HG02938 (cell line): Measurements from ENCODE around the gene PRXL2A.

ENCODE experiments used
- ATAC-seq: cut with Tn5 transposase; IDR thresholded peaks from one replicate; pipeline ENCODE4 v1.9.1; 2021; ENCODE audit warnings: mild to moderate bottlenecking, moderate library complexity; ENCODE audit not compliant: unreplicated experiment

PRXL2A gene

DNA sequence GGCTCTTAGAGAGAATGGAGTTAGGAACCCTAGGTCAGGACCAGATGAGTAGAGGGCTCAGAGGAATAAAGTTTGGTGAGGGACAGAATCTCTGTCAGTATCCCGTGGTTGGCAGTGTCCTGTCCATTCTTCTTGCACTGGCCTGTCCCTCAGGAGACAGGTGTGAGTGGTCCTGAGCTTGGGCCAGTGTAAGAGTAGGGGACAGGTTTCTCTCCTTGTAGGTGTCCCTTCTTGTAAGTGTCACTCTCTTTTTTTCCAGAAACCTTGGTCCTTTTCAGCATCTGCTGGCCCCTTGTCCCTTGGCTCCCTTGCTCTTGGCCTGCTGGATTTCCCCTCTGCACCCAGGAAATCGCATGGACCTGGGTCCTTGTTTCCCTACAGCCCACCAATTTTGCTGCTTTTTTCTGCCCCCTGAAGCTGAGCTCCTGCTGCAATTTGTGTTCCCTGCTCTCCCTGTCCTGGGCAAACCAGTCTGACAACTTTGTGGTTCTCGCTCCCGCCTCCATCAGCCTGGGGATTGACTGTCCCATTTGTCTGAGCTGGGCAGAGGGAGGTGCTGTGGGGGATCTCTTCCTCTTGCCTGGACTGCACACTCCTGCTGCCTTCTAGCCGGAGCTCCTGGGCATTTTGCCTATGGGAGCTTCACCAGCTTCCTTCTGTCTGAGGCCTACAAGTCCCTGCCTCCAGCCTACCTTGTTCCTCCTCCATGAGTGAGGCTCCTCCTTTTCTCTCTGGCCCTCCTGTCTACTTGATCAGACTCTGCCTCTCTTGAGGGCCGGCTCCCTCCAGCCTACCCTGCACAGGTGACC is 52.3 kb downstream of the PRXL2A start:
- ATAC-seq, result no peak

DNA sequence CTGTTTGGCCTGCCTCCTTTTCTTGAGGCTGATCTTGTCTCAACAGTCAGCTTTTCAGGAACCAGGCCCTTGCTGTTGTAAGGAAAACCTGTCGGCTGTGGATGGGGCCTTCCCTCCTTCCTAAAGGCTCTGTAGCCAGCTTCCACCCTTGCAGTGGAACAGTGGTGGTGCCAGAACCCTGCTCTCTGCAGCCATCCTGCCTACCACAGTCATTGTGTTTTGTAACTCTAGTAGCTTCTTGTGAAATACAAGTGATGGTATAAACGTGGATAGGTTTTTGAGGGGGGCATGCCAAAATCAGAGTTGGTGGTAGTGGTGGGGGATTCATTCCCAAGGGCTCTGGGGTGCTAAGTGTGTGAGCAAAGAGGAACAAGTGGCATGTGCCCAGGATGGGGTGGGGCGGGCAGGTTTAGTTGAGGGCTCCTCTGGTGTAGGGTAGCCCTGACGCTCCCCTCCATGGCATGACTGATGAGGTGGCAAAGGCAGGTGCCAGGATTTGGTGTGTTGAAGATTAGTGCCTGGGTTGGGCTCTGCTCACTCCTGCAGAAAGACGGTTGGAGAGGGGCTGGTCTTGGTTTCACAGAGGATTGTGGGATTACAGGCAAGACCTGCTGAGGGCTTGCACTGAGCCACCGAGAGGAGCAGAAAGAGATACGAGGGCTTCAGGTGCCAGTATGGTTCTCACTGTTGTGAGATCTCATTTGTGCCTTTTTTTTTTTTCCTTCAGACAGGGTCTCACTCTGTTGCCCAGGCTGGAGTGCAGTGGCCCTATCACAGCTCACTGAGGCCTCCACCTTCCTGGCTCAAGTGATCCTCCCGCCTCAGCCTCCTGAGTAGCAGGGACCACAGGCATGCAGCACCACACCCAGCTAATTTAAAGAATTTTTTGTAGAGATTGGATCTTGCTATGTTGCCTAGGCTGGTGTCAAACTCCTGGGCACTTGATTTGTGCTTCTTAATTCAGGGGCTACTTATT is 53.1 kb downstream of the PRXL2A start:
- no peak for ATAC-seq

DNA sequence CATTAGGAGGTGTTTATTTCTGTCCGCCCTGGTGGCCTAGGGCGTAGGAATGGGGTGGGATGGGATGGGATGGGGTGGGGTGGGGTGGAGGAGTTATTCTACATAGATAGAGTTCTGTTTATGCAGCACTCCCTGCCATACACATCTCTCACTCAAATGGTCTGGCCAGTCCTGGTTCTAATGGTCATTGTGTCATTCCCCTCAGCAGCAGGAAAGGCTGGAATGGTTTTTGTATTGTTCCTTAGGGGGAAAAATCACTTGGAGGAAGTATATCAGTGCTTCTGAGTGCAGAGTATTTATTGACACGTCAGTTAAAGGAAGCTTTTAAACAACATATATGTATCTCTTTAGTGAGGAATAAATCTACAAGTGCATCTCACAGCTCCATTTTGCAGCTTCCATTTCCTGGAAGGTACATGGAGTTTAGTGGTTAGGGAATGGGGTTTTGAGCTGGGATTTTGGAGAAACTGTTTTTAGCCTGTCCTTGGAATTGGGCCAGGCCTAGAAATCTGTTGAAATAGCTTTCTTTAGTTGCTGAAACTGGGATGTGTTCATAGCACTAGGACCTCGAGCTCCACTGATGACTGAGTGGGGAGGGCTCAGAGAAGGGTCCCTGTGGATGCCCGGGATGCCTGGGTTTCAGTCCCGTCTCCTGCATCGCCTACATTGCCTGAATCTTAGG is 54.1 kb downstream of the PRXL2A start:
- ATAC-seq, result no peak

DNA sequence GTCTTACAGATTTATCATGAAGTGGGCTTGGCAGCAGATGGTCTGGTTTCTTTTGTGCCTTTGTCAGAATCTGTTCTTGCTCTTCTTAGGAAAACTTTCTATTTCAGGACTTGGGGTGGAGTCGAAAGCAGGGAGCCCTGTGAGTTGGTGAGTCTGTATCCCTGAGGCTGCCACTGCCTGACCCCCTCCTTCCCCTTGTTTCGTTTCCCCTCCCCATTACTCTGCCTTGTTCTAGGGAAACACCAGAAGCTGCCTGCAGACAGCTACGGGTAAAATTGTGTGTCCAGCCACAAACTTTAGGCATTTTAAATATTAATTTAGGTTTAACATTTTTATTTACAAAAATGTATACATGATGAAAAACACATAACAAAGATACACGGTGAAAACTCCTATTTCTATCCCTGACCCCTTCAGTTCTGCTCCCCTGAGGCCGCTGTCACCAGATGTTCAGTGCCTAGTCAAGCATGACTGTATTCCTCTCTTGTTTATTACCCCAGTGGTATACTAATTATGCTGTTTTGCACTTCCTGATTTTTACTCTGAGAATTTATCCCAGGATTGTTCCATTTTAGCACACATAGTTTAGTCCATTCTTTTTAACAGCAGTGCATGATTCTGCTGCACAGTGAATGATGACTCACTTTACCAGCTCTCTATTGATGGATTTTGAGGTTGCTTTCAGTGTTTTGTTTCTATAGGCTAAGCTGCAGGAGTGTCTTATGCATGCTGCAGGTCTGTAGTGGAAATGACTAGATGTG is 54.8 kb downstream of the PRXL2A start:
- no peak for ATAC-seq

DNA sequence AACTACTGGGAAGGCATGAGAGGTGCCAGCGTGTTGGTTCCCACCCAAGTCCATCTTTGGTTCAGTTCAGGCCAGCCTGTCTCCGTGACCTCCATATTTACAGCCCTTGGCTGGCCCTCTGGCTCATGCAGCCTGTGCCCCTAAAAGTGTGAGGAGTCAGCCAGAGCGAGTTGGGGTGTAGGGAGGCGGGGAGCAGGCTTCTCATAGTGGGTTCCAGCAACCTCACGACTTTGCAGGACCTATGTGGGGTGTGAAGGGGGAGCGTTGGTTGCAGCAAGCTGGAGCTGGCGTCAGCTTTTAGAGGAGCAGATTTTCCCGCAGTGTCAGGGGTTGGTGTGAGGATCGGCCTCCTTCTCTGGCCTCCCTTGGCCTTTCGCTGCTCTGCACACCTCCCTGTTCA is 55.5 kb downstream of the PRXL2A start:
- ATAC-seq, result no peak

DNA sequence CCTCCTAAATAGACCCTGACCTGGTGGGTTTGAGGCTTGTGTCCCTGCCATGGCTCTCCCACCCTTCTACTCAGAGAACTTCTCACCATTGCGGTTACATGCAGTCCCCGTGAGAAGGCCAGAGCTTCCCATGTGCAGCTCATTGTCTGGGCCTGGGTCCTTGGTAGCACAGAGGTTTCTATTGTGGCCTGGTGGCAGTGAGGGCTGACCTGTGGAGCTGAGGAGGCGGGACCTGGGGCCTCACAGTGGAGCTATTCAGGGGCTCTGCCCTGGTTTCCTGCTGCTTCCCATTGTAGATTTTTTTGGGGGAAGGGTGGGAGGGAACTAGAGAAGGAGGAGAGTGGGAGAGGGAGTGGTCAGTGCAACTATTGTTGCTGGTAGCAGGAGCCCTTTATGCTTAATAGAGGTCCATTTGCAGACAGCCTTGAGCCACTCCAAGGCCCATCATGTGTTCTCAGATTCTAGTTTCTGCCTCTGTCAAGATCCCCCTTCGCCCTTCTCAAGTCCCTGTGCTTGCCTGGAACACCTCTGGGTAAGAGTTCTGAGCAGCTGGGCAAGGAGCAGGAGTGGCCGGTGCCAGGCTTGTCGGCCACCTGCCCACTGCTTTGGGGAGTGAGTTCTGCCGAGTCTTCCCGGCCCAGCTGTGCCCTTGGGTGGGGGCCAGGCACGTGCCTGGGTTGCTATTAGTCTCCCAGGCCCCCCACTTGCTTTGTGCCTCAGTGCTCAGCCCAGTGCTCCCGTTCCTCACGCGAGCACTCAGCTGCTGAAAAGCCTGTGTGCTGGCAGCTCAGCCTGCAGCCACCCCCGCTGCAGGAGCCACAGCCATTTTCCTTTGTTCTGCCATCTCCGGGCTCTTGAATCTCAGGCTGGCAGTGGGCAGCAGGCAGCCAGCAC is 56.5 kb downstream of the PRXL2A start:
- no peak for ATAC-seq

DNA sequence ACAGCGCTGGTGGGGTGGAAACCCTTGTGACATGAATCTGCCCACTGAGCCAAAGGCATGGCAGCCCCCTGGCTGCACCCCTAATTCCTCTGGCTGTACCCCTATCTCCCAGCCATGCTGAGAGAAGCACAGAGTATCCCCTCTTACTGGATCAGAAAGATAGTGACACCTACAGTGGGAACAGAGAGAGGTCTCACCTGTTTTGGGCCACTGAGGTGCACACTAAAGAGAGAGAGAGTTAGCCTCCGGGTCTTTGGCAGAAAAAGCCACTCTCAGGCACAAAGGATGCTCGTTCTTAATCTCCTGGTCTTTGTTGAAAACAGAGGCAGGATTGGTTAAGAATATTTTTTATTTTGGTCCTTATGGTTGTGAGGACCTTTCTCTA is 57.1 kb downstream of the PRXL2A start:
- no peak for ATAC-seq

DNA sequence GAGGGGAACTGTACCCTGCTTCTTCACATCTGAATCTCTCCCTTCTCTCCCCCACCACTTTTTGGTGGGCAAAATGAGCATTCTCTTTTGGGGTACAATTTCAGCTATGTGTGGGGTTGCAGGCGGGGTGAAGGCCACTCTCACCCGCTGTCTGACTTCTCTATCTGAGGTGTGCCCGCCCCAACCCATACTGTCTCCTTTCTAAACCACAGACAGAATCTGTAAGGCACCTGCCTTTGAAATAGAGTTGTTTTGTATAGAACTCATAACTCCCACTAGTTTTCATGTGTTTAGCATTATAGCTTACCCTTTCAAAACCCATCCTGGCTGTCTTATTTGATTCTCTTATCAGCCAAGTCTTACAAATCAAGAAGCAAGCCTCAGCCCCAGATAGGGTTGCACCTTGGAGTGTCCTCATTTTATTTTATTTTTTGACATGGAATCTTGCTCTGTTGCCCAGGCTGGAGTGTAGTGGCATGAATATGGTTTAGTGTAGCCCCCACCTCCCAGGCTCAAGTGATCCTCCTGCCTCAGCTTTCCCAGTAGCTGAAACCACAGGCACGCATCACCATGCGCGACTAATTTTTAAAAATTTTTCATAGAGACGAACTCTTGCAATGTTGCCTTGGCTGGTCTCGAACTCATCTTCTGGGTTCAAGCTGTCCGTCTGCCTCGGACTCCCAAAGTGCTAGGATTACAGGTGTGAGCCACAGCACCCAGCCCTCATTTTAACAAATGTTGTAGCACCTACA is 57.7 kb downstream of the PRXL2A start:
- ATAC-seq, result peak; percentile 39

DNA sequence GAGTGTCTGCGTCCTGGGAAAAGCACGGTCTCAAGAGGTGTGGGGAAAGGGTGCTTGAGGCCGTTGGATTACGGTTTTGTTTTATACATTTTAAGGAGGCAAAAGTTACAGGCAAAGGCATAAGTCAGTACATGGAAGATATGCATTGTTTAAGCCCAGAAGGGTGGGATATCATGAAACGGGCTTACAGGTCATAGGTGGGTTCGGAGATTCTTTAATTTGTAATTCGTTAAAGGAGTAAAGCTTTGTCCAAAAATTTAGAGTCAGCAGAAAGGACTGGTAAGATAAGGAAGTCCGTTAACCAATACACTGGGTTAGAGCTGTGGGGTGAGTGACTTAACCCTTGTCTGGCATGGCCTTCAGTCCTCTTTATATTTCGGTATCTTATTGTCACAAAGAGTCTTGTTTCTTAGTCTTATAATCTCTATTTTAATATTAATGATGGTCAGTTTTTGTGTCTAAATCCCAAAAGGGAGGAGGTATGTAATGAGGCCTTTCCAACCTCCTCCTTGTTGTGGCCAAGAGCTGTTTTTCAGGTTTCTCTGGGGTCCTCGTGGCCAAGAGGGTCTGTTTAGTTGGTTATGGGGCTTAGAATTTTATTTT is 58.5 kb downstream of the PRXL2A start:
- no peak for ATAC-seq

DNA sequence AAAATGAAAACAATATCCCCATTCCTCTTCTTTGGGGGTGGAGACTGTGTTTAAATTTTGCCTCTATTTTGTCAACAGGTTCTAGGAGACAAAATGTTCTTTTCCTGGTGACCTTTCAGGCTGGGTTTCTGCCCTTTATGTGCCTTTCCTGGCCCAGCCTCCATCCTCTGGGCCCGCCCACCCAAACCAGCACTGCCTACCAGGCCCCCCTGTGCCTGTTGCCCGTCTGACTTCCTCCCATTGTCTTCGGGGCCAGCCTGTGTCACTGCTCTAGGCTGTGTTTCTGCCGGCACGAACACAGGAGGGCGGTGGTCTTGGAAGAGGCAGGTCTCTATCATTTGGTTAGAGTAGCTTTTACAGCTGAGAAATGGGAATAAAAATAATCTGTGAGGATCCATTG is 59.7 kb downstream of the PRXL2A start:
- no peak for ATAC-seq

DNA sequence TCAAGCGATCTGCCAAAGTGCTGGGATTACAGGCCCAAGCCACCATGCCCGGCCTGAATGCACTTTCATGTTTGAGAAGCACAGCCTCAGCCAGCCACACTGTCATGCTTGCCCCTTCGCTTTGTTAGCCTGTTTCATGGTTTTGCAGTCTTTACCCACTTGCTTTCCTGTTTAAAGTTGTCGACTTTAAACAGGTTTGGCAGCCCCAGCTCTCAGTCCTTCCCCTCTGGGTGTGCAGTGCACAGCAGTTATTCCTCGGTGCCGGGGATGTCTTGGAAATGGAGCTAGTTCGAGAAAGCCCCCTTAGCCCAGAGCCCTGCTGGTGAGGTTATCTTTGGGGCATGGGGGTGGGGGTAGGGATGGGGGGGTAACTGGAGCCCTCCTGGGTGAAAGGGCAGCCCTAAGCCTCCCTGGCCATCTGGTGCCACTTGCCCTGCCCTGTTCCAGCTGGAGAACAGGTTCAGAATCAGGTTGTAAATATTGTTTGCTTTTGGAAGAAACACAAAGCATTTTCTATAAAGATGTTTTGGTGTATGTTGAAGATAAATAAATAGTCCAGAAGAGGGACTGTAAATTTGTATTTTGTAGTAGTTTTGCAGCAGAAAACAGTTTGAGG is 60.6 kb downstream of the PRXL2A start:
- ATAC-seq, result no peak

DNA sequence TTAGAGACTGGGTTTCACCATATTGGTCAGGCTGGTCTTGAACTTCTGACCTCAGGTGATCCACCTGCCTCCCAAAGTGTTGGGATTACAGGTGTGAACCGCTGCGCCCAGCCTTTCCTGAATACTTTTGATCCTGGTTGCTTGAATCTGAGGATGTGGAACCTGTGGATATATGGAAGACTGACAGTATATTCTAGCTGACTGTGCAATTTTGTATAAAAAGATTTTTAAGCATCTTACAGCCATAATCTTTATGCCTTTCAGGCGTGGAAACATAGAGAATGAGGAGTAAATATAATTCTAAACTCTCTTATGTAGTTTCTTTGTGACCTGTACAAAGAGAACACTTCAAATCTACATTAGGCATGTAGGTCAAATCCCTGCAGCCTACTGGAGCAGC is 61.9 kb downstream of the PRXL2A start:
- no peak for ATAC-seq

DNA sequence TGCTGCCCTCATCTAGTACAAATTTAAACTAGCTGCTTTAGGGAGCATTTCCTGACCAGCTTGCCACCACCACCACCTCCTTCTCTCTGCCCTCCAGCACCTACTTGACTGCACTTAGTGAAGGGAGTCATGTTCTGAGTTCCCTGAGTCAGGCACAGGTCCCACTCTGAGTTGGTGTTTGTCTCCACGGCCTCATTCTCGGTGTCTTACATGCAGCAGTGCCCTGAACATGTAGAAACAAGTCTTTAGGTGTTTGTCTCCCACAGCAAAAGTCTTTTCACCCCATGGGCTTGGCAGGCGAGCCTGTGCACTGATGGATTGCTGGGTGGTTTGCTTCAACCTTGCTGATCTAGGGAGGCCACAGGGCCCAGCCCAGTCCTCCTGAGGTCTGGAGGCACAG is 62.6 kb downstream of the PRXL2A start:
- ATAC-seq, result no peak

DNA sequence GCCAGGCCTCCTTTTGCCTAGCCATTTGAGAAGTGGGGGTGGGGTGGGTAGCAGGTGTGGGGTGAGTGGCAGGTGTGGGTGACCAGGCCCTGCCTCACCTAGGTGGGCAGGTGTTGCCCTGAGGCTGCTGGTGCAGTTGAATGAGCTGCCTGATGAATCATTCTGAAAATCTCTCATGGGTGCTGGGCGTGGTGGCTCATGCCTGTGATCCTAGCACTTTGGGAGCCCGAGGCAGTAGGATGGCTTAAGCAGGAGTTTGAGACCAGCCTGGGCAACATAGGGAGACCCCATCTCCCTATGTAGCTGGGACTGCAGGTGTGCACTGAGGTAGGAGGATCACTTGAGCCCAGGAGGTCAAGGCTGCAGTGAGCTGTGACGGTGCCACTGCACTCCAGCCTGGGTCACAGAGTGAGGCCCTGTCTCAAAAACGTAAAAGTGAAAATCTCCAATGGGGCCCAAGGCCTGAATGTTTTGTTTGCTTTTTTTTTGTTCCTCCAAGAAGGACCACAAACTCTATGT is 63.4 kb downstream of the PRXL2A start:
- peak; percentile 60 for ATAC-seq

DNA sequence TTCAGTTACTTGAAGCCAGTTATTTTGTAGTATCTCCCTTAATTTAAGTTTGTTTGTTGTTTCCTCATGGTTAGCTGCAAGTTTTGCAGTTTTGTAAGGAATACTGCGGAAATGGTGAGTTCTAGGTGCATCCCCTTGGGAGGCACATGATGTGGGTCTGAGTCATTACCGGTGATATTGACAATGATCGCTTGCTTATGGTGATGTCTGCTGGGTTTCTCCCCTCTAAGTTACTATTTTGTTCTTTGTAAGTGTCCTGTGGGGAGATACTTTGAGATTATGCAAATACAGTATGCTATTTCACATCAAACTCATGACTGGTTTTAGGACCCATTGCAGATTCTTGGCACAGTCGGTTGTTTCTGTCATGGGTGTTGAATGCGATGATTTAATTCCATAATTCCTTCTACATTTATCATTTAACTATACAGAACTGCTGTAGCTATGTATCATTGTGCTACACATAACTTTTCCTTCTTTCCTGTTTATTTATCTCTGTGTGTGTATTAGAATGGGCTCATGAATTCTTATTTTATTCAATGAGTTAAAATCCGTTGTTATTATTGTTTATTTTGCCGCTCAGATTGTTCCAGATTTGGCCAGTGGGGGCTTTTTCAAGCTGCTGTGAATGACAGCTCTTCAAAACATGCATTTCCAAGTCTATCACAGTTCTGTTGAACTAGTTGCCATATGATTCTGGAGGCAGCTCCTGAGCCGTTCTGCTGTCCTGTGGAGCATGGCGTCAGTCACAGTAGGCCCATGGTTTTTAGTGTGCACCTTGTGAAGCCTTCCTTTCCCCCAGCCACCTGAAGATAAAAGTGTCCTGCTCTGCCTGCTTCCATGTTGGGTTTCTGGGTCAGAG is 64.1 kb downstream of the PRXL2A start:
- peak; percentile 96 for ATAC-seq

DNA sequence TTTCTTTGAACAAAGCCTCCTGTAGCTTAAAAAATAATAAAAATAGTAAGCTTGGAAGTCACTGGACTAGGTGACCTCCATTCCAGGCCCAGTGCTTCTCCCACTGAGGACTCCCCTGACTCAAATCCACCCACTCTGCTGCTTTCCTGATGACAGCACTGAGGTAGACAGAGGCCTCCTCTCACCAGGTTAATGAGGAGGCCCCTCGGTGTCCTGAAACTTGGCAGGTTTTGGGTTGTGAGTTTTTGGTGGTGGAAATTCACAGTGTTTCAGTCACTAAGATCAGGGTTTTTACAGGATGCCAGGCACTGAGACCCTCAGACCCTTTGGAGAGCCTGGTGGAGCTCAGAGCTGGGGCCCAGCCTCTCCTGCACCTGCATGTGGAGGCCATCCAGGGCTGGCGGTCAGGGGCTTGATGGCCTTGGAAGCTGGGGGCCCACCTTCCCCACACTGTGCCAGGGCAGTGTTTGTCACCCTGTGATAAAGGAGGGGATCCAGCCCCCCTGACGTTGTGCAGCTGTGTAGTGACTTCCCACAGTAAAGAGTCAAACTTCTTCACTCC is 64.8 kb downstream of the PRXL2A start:
- no peak for ATAC-seq
